Colonic mucosa (tissue), 4 donors: ENCODE results near the gene NOL4L. TPM values are rescaled to one million over a fixed set of nuclear protein-coding genes. Genes with fewer than 3 reads are reported as not detected.

Source experiments
- DNase-seq: peaks from one replicate; pipeline ENCODE4 v3.0.0-alpha.2; 2020
- H3K27ac ChIP-seq: fragments of 200-600 bp; one replicate; pipeline ENCODE4 v1.8.0; 2021
- H3K27me3 ChIP-seq: fragments of 200-600 bp; one replicate; pipeline ENCODE4 v1.8.0; 2021
- H3K36me3 ChIP-seq: fragments of 200-600 bp; one replicate; pipeline ENCODE4 v1.8.0; 2021
- H3K4me1 ChIP-seq: fragments of 200-600 bp; one replicate; pipeline ENCODE4 v1.8.0; 2021; ENCODE audit warnings: mild to moderate bottlenecking
- H3K4me3 ChIP-seq: fragments of 200-600 bp; one replicate; pipeline ENCODE4 v1.8.0; 2021
- H3K9ac ChIP-seq, 2 donors: one replicate each; pipeline ENCODE4 v1.7.0; 2013; ENCODE audit warnings: control low read depth in 2 of 2, low read depth in 2 of 2, low read length in 2 of 2
- H3K9me3 ChIP-seq: fragments of 200-600 bp; one replicate; pipeline ENCODE4 v1.8.0; 2021
- intact Hi-C: fragments of 100-400 bp; cut with DNase I; formaldehyde crosslinking; loops from one replicate; pipeline ENCODE4 v1.14.1; 2022
- total RNA-seq, 2 donors: library from RNA; stranded (reverse); fragmentation: NEBNext Ultra II Directional in 1 of 2; extraction: Animal tissue kit (Norgen Biotek cat#: 25700) in 1 of 2; gene quantifications; one replicate each; pipeline ENCODE4 v1.2.1, GENCODE V29; 2021
- TF ChIP-seq, protein P1 (sequence below): fragments of 200-600 bp; IDR thresholded peaks from one replicate; pipeline ENCODE4 v1.8.0; 2022; ENCODE audit warnings: antibody characterized with exemption, mild to moderate bottlenecking
- donor health status: healthy.
- donor health status: DM: no; HTN: no; CAD: no.
- donor health status: DM: no; HTN: no; CAD: no.

NOL4L gene
- total RNA-seq, 2 donors from 2014 or later: 54.2 to 58.0 TPM

DNA sequence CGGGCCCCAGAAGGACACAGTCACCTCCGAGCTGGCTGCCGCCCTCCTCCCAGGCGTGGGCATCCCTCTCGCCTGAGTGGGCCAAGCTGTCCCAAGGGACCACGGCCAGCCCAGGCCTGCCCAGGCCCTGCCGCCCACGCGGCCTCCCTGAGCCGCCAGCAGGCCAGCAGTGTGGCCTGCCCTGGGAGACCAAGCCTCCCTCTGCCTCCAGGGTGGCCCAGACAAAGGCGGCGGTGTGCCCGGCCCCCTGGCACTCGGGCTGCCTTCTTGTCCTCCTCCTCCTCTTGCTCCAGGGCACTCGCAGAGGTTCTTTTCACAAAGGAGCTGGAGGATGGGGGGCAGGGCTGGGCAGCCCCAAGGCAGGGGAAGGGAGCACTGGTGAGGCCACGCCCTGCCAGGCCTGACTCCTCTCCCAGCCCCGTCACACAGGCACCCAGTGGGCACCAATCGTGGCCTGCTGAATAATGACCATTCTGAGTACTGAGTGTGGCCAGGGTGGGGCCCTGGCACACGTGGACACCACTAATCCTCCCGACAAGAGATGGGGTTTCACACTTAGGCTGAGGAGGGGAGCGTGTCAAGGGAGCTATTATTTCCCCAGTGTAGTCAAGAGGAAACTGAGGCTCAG, 25.3 kb downstream of the NOL4L start:
- Histone ChIP-seq H3K9ac (no peak overlapping the region), H3K9me3 (no peaks in the 10 kb centered on the region), H3K27me3 (no peaks in the 10 kb centered on the region), H3K36me3 (no peaks in the 10 kb centered on the region), H3K4me1 (no peaks in the 10 kb centered on the region), H3K27ac (no peak overlapping the region), H3K4me3 (no peak overlapping the region)
- DNase-seq: no peak
- TF ChIP-seq, protein P1, sequence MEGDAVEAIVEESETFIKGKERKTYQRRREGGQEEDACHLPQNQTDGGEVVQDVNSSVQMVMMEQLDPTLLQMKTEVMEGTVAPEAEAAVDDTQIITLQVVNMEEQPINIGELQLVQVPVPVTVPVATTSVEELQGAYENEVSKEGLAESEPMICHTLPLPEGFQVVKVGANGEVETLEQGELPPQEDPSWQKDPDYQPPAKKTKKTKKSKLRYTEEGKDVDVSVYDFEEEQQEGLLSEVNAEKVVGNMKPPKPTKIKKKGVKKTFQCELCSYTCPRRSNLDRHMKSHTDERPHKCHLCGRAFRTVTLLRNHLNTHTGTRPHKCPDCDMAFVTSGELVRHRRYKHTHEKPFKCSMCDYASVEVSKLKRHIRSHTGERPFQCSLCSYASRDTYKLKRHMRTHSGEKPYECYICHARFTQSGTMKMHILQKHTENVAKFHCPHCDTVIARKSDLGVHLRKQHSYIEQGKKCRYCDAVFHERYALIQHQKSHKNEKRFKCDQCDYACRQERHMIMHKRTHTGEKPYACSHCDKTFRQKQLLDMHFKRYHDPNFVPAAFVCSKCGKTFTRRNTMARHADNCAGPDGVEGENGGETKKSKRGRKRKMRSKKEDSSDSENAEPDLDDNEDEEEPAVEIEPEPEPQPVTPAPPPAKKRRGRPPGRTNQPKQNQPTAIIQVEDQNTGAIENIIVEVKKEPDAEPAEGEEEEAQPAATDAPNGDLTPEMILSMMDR: no peak
- intact Hi-C loops: no loop called here

DNA sequence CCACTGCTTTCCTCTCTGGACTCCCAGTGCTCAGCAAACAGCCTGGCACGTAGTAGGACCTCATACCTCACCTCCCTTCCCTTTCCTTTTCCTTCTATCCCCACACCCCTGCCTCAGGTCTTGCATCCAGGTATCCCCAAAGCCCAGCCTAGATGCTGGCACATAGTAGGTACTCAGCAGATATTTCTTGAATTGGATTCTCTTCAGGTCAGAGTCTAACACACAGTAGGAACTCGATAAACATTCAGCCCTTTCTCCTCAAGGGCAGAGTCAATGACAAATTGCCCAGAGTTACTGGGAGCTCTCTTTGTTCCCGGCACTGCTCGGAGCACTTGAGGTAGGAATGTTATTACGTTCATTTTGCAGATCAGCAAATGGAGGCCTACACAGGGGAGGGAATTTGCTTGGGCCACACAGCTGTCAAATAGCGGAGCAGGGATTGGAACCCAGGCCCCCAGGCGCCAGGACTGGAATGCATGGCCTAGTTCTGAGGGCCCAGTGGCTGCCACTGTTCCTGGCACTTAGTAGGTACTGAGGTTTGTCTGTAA, 25.9 kb downstream of the NOL4L start:
- Histone ChIP-seq H3K4me1 (no peaks in the 10 kb centered on the region), H3K9ac (no peak overlapping the region), H3K36me3 (no peaks in the 10 kb centered on the region), H3K4me3 (no peak overlapping the region), H3K27me3 (no peaks in the 10 kb centered on the region), H3K27ac (no peak overlapping the region), H3K9me3 (no peaks in the 10 kb centered on the region)
- intact Hi-C loops: no loop called here
- TF ChIP-seq, protein P1: no peak
- DNase-seq: no peak

DNA sequence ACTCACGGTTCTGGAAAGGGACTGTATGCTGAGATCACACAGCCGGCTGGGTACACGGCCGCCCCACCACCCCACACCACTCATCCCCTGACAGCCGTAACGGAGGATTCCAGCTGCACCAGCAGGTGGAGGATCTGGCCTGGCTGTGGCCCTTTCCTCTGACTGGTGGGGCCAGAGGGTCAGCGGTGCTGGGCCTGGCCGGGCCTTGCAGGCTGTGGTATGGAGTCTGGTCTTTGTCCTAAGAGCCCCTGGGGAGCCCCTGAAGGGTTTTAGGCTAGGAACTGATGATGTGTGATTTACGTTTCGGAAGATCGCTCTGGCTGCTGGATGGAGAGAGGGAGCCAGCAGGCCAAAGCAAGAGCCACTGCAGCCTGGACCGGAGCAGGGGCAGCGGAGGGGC, 26.6 kb downstream of the NOL4L start:
- H3K4me1 ChIP-seq: no peaks in the 10 kb centered on the region
- no peak overlapping the region for H3K27ac ChIP-seq
- TF ChIP-seq, protein P1: no peak
- no peak overlapping the region for H3K4me3 ChIP-seq
- no peaks in the 10 kb centered on the region for H3K36me3 ChIP-seq
- DNase-seq: no peak
- H3K9ac ChIP-seq: no peak overlapping the region
- no peaks in the 10 kb centered on the region for H3K9me3 ChIP-seq
- no peaks in the 10 kb centered on the region for H3K27me3 ChIP-seq
- intact Hi-C loops: no loop called here

DNA sequence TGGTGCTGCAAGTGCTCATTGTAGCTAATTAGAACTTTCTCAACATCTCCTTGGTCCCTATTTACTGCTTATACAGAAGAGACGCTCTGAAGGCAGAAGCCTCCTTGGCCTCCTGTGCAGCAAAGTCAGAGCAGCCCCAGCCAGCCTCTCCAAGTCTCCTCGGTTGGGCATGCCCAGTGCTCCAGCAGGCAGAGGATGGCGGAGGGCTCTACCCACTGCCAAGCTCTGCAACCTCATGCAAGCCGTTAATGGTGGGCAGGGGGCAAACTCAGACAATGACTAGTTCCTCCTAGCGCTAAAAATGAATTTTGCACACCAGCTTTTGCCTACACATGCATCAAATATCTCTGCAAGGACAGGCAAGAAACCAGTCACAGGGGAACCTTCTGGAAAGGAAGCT, 27.8 kb downstream of the NOL4L start:
- TF ChIP-seq, protein P1: no peak
- H3K9me3 ChIP-seq: no peaks in the 10 kb centered on the region
- H3K27ac ChIP-seq: no peak overlapping the region
- no peak overlapping the region for H3K4me3 ChIP-seq
- H3K27me3 ChIP-seq: no peaks in the 10 kb centered on the region
- no peaks in the 10 kb centered on the region for H3K4me1 ChIP-seq
- no peak overlapping the region for H3K9ac ChIP-seq
- DNase-seq: no peak
- intact Hi-C loops: no loop called here
- no peaks in the 10 kb centered on the region for H3K36me3 ChIP-seq

DNA sequence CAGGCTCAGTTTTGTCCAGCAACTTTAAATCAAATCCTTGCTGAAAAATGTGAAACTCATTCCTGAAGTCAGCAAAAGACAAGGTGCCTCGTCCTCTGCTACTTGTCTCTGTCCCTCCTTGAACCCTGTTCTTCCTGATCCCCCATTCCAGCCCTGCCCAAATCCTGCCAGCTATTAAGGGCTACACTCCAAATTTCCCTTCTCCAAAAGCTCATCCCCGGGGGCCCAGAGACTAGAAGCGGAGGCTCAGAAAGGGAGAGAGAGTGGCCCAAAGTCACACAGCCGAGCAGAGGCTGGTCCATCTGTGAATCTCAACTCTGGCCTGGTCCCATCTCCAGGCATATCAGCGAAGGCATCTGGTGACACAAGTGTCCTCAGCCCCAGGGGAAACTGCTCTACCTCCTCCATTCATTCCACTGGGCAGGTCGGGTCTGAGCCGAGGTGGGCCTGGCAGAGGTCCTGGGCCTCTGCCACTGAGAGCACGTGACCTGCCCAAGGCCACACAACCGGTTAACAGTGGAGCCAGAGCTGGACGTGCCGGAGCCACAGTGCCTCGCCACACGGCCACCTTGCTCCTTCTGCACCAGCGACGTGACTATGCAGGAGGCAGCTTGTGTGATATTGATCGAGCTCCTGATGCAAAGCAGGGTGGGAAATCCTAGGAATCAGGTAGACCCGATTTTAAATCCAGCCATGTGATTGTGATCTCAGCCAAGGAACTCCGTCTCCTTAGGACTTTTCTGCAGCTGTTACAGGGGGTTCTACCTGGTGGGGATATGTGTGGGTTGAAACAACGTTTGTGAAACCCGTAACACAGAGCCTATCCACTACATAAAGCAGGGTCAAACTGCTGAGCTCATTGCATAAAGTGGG, 28.6 kb downstream of the NOL4L start:
- no peaks in the 10 kb centered on the region for H3K4me1 ChIP-seq
- DNase-seq: no peak
- H3K36me3 ChIP-seq: no peaks in the 10 kb centered on the region
- TF ChIP-seq, protein P1: no peak
- H3K4me3 ChIP-seq: no peak overlapping the region
- H3K27ac ChIP-seq: no peak overlapping the region
- intact Hi-C loops: no loop called here
- no peaks in the 10 kb centered on the region for H3K9me3 ChIP-seq
- no peak overlapping the region for H3K9ac ChIP-seq
- H3K27me3 ChIP-seq: no peaks in the 10 kb centered on the region
